GM18909 (cell line): ENCODE results near the gene INTS12.
"Not testable (repeated sequence)": the region's sequence is repeated elsewhere in the genome, so short reads cannot be mapped to it uniquely, and the experiment has no call there.

Experiments
- ATAC-seq: cut with Tn5 transposase; IDR thresholded peaks from one replicate; pipeline ENCODE4 v1.9.1; 2021; ENCODE audit warnings: mild to moderate bottlenecking; ENCODE audit not compliant: unreplicated experiment, poor library complexity

INTS12 gene, protein sequence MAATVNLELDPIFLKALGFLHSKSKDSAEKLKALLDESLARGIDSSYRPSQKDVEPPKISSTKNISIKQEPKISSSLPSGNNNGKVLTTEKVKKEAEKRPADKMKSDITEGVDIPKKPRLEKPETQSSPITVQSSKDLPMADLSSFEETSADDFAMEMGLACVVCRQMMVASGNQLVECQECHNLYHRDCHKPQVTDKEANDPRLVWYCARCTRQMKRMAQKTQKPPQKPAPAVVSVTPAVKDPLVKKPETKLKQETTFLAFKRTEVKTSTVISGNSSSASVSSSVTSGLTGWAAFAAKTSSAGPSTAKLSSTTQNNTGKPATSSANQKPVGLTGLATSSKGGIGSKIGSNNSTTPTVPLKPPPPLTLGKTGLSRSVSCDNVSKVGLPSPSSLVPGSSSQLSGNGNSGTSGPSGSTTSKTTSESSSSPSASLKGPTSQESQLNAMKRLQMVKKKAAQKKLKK

DNA sequence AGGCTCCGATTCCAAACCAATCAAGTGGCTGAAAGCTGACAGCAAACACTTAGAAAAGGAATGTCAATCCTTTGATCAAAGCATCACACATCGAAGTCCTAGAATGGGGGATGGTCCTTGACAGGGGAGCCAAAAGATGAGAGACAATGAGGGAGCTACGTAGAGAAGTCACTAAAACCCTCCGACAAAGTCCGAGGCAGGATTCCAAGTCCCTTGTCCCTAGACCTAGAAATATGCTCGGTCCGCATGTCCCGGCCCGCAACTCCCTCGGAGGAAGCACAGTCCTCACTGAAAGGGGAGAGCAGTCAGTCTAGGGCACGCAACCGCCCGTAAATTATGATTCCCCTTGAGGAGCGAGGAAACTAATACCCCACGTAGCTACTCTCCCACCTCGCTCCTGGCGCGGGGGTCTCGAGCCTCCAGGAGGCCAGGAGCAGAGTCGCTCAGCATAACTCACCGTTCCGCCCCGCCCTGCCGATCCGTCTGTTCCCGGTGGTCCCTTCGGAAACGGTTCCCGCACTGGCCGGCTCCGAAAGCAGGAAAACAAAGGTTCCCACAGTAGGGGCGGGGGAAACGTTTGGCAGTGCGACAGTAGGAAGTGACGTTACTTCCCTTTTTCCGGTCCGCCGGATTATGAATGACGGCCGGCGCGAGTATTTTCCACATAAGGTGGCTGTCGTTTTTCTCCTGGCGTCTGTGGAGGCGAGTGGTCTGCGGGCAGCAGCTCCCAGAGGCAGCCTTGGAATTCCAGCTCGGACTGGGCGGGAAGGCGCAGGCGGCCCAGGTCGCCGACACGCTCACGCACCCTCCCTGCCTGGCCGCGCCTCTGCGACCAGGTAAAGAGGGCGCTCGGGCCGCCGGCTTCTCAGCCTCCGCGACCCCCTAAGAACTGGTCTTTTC, at the start of gene INTS12, which contains the start of gene GSTCD:
Gene INTS12 (minus strand): TSS at position 509 of the 900 bp plus-strand sequence. CDS start 8,684 bp downstream, outside the sequence.
Gene GSTCD (plus strand): TSS at position 604 of the 900 bp plus-strand sequence. CDS start 8,830 bp downstream, outside the sequence.
- peak; percentile 83 for ATAC-seq

DNA sequence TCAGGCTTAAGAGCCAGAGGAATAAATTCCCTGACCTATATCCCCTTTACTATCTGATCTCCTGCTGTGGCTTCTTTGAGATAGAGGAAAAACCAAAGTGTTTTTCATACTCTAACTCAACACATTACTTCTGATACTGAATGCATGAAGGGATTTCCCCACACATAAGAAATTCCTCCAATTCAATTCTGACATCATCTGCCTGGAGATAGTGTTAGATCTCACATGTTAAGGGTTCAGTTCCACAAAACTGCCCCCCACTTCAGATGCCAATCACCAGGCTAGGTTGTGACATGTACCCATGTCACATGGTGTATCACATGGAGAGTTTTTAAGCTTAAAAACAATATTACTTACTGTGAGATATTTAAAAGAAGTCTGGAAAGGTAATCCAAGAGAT, 46.9 kb upstream of the INTS12 start:
- ATAC-seq, result no peak

DNA sequence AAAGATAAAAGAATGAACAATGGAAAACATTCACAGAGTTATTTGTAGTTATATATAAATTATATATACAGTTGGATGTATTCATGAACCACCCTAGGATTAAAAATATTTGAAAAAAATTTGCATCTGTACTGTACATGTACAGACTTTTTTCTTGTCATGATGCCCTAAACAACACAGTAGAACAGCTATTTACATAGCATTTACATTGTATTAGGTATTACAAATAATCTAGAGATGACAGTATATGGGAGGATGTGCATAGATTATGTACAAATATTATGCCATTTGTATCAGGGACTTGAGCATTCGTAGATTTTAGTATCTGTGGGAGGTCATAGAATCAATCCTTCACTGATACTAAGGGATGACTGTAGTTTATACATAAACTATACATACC, 44.9 kb upstream of the INTS12 start:
- no peak for ATAC-seq

DNA sequence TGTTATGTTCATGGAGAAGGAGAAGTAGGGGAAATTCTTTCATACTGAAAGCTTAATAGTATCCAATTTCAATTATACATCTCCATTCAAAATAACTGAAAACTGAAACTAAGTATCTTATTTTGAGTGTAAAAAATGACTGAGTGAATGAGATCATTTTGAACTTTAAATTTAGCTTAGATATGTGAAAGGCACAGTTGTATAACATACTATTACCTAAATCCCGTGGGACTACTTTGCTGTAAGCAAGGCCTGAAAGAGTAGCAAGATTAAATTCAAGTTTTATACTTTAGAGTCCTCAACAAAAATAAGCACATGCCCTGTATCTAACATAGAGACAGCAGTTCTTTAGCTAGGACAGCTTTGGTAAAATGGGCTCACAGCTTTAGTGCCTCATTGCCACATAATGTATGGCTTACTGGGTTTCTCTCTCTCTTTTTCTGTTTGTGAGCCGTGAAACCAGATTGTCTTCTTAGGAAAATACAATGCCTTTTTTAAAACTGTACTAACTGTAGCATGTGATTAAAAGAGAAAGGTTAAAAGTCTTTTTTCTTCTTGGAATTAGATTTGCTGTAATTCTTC, 43.3 kb upstream of the INTS12 start:
- no peak for ATAC-seq

DNA sequence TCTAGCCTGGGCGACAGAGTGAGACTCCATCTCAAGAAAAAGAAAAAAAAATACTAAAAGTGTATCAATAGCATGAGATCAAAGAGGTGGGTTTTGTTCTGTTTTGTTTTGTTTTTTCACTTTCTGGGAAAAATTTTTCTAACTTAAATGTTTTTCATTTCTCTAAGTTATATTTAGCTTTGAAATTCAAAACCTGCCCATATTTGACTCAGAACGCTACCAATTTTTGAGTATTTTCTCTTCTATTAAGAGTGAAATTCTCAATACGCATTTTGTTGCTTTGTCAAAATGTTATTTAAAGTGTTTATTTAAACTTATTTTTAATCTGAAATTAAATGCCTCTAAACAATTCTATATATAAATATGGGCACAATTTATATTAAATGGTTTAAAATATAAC, 39.7 kb upstream of the INTS12 start:
- ATAC-seq, result no peak

DNA sequence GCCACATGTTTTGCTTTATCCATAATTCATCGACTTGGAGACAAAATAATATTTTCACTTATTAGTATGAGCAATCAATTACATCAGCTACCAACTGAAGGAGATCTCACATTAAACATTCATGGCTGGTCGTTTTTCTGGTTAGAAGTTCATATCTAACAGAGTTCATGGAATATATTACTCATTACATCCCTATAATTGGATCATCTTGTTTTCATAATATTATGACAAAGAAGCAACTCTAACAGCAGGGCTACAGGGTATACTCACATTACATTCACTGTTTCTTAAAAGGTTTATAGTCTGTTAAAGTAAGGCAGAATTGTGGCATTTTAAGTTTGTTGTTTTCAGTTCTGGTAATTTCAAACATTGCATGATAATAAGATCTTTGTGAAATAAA, 33.1 kb upstream of the INTS12 start:
- ATAC-seq, result no peak

DNA sequence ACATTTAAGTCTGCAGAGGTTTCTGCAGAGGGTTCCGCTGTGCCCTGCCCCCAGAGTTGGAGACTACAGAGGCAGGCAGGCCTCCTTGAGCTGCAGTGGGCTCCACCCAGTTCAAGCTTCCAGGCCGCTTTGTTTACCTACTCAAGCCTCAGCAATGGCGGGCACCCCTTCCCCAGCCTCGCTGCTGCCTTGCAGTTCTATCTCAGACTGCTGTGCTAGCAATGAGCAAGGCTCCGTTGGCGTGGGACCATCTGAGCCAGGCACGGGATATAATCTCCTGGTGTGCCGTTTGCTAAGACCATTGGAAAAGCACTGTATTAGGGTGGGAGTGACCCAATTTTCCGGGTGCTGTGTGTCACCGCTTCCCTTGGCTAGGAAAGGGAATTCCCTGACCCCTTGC, 26.7 kb upstream of the INTS12 start:
- not testable (repeated sequence) for ATAC-seq

DNA sequence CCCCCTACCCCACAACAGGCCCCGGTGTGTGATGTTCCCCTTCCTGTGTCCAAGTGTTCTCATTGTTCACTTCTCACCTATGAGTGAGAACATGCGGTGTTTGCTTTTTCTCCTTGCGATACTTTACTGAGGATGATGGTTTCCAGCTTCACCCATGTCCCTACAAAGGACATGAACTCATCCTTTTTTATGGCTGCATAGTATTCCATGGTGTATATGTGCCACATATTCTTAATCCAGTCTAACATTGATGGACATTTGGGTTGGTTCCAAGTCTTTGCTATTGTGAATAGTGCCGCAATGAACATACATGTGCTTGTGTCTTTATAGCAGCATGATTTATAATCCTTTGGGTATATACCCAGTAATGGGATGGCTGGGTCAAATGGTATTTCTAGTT, 21.4 kb upstream of the INTS12 start:
- not testable (repeated sequence) for ATAC-seq

DNA sequence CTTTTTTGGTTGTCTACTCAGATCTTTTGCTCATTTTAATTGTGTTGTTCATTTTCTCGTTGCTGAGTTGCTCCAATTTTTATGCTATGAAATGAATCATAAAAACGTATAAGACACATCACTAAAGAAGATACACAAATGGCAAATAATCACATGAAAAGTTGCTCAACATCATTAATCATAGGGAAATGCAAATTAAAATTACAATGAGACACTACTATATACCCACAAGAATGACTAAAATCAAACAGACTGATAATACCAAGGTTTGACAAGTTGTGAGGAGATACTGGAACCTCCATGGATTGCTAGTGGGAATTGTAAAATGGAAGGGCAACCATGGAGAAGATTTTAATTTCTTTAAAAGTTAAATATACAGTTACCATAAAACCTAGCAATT, 17.1 kb upstream of the INTS12 start:
- ATAC-seq, result no peak

DNA sequence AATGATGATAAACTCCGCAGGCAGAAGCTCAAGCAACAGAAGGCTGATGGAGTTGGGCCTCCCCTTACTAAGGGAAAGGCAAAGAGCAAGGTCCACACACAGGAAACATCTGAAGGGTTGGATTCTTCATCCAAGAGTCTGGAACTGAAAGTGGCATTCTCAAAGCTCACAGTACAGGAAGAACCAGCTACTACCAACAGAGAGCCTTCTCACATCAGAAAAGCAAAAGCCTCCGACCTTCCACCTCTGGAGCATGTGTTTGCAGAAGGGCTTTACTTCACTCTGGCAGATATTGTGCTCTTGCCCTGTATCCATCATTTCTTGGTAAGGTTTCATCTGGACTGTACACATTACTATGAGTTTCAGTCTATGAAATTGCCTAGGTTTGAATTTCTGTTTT, 10.7 kb upstream of the INTS12 start:
- ATAC-seq, result no peak

DNA sequence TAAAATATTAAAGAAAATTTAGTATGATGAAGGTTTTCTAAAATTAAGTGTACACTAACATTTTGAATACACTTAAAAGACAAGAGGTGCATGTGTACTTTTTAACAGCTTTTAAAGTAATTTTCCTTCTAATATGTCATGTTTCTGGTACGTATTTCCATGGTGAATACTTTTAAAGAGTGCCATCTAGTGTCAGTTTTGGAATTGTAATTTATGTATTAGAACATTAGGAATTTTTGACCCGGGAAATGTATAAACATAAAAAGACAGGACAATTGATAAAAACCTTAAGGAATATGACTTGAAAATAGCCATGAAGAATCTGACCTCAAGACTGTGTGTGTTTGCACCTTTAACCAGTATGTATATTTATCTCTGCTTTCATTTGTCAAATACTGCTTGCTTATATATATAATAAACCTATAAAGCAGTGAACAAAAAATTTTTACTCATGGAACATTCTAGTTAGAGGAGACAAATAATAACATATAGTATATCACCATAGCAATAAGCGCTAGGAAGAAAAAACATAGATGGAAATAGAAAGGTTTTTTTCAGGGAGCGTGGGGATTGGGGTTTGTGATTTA, 7.3 kb upstream of the INTS12 start:
- no peak for ATAC-seq

DNA sequence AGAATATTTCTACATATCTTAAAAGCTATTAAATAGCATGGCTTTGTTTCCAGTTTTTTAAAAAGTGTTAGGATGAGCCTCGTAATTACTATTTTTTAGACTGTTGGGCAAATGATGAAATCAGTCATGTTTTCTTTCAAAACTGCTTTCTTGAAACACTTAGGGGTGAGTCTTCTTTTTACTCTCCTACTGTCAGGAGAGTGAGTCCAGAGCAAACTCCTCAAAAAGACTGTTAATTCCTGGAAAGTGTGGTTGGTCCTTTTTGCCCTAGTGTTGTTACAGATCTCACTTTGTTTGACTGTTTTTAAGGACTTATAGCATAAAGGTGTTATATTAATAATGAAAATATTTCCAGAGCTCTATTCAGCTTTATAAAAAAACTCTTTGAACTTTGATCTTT, 6.4 kb upstream of the INTS12 start:
- ATAC-seq, result no peak

DNA sequence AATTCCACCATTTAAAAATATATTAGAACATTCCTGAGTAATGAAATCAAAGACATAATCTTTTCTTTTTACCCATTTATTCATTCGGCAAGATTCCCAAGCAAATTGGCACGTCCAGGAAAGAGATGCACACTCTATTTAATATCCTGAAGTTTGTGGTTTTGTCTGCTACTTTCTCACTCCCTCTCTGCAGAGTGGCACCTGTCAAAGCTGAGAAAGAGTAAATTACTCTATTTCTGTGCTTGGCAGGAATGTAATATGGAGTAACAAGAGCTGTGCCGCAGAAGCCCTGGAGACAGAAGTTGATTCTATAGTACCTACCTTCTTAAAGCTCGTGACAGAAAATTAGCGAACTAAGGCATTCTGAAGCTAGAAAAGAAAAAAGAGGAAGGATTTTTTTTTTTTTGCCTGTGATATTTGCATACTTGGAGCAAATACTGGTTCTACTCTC, 5.6 kb upstream of the INTS12 start:
- peak; percentile 67 for ATAC-seq

DNA sequence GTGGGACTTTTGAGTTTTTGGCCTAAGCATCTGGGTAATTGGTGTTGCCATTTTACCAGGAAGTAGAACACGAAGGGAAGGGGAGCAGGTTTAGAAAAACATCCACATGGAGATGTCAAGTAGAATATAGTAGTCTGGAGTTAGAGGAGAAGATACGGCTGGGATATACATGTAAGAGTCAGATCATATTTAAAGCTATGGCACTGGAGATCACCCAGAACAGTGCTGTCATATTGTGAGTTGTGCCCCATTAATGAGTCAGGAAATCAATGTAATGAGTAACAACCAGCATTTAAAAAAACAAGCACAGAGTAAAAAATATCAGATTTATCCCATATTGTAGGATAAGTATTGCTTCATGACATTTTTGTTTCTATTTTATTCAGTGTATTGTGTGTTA, 4.3 kb upstream of the INTS12 start:
- ATAC-seq, result no peak

DNA sequence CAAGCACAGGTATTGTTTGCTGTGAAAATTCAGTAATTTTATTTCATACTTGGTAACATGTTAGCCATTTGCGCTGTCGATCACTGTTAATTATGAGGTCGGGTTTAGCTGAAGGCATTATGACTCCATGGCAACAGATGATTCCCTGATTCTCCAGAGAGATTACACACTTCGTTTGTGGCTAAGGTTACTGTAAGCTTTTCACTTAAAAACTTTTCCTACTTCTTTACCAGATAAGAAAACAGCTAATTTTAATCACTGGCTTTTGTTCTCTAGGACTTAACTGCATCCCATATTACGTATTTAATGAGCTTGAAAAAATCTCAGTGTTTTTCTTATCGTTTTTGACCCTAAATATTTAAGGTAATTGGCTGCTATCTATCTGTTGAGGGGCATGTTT, 2.2 kb upstream of the INTS12 start:
- no peak for ATAC-seq

DNA sequence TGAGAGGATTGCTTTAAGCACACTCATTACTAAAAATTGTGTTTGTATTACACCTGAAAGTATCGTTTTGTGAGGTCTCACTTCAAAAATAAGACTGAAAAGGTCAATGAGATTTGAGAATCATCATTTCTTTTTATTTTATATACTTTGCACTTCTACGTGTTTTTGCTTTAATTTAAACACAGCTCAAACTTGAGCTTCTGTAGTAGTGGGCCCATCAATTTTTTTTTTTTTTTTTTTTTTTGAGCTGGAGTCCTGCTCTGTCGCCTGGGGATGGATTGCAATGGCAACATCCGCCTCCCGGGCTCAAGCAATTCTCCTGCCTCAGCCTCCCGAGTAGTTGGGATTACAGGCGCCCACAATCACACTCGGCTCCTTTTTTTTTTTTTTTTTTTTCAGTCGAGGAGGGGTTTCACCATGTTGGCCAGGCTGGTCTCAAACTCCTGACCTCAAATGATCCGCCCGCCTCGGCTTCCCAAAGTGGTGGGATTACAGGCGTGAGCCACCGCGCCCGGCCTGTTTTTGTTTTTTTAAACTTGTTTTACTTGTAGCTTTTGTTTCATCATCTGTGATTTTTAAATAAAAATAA, 1.6 kb upstream of the INTS12 start:
- no peak for ATAC-seq

DNA sequence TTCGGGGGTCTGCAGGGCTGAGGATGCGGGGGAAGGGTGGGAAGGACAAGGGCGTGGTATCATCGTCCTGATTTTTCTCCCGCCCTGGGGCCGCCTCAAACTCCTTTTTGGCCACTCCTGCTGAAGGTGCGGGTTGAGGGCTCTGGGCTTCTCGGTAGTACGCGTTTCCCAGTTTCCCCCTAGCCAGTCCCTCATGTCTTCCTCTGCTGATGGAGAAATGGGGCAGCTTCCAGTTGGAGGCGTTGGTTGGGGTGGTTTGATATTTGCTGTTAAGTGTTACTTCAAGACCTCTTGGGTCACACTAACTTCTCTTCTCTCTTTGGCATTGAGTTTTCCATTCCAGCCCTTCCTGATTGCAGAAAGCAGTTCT, 577 bp upstream of the INTS12 start:
- peak; percentile 40 for ATAC-seq

DNA sequence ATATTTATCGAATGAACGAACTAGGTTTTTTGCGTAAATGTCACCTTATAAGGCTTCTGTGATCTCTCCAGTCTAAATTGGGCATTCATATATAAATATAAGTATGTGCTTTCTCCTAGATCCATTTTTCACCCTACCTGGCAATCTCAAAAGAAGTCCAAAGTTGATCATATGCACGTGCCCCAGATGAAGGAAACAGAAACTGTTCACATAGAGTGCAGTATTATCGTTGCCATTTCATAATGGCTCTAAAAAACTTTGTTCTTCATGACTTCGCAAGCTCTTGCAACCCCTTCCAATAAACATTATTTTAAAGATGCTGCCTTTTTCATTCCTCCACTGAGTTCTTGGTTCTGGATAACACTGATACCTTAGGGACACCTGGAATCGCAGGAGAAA, 708 bp downstream of the INTS12 start:
- no peak for ATAC-seq

DNA sequence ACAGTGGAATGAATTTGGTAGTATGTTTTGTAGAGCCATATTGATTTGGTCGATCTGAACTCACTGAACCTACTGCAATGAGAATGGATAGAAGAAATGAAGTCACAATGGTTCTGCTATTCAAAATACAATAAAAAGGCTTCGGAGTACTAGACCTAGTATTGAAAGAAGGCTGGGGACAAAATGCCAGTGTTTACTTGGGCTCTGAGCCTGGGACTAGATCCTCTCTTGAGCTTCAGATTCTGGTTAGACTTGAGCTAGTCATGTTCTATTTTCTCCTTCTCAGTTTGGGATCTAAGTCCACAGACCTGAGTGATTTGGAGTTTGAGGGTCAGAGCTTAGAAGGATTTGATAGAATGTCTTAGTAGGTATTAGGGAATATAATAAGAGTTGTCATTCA, 9.9 kb downstream of the INTS12 start:
- ATAC-seq, result no peak

DNA sequence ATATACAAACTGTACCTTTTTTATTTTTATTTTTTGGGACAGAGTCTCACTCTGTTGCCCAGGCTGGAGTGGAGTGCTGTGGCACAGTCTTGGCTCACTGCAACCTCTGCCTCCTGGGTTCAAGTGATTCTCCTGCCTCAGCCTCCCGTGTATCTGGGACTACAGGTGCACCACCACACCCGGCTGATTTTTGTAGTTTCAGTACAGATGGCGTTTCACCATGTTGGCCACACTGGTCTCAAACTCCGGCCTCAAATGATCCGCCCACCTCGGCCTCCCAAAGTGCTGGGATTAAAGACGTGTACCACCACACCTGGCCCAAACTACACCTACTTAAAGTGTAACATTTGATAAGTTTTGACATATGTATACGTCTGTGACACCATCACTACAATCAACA, 12.7 kb downstream of the INTS12 start:
- not testable (repeated sequence) for ATAC-seq
